IPS-15b (cell line): Measurements from ENCODE around the gene CREG1.

Experiments
- H3K27me3 ChIP-seq: one replicate; pipeline ENCODE4 v1.6.1; 2013; ENCODE audit warnings: low read length; ENCODE audit not compliant: control insufficient read depth, insufficient read depth
- H3K36me3 ChIP-seq: one replicate; pipeline ENCODE4 v1.6.1; 2013; ENCODE audit warnings: low read length; ENCODE audit not compliant: control insufficient read depth, insufficient read depth
- H3K4me1 ChIP-seq: one replicate; pipeline ENCODE4 v1.6.1; 2013; ENCODE audit warnings: mild to moderate bottlenecking, low read length; ENCODE audit not compliant: control insufficient read depth, insufficient read depth
- H3K4me3 ChIP-seq: one replicate; pipeline ENCODE4 v1.5.1; 2013; ENCODE audit warnings: low read depth, low read length
- H3K9ac ChIP-seq: one replicate; pipeline ENCODE4 v1.6.1; 2013; ENCODE audit warnings: low read depth, mild to moderate bottlenecking, low read length
- H3K9me3 ChIP-seq: one replicate; pipeline ENCODE4 v1.6.1; 2013; ENCODE audit warnings: mild to moderate bottlenecking, low read length; ENCODE audit not compliant: control insufficient read depth, insufficient read depth

The CREG1 gene

DNA sequence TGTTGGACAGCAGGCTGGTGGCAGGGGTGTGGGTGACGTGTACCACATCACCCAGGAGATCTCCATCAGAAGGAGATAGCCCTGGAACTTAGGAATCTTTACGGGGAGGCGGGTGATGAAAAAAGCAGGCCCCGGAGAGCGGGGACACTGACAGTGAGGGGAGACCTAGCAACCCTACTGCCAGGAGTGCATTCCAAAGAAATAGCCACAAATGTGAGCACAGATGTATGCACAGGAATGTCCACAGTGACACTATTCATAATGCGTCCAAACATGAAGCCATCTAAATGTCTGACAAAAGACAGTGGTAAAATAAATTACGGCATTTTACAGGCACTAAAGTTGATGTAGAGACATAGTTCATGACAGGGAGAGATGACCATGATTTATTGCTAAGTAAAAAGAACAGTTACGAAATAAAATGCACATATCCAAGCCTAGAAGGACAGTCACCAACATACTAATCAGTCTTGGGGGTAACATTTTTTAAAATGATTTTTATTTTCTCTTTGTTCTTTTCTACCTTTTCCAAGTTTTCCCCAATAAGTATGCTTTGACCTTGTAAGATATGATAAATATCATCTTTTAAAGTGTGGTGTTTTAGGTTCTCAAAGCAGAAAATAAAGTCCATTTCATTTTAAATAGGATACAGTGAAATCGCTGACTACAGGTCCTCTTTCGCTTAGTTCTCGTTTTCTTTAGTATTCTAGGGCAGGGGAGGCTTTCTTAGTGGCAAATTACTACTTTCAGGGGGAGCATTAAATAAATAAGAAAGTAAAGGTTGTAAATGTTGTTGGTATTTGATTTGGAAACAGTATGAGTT, 56.6 kb downstream of the CREG1 start:
- H3K9ac ChIP-seq = no peak overlapping the region
- no peak overlapping the region for H3K4me3 ChIP-seq
- no peaks in the 10 kb centered on the region for H3K36me3 ChIP-seq
- H3K9me3 ChIP-seq = no peaks in the 10 kb centered on the region
- H3K27me3 ChIP-seq = no peaks in the 10 kb centered on the region
- peaks cover 7% of the 10 kb centered on the region for H3K4me1 ChIP-seq

DNA sequence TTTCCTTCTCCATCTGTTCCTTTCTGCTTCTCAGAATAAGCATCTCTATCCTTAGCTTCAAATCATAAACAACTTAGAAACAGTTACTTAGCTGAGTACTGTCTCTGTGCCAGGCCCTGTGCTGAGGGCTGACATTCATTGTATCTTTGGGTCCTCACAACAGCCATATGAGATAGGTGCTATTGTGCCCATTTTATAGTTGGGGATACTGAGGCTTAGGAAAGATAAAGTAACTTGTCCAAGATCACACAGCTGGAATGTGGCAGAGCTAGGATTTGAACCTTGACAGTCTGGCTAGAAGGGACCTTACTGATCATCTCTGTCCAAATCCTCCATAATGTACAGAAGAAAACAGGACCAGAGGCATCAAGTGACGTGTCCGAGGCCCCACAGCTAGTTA, 60.2 kb downstream of the CREG1 start:
- no peak overlapping the region for H3K4me3 ChIP-seq
- H3K36me3 ChIP-seq = no peaks in the 10 kb centered on the region
- no peaks in the 10 kb centered on the region for H3K27me3 ChIP-seq
- H3K4me1 ChIP-seq = peaks cover 19% of the 10 kb centered on the region
- H3K9me3 ChIP-seq = no peaks in the 10 kb centered on the region
- no peak overlapping the region for H3K9ac ChIP-seq

DNA sequence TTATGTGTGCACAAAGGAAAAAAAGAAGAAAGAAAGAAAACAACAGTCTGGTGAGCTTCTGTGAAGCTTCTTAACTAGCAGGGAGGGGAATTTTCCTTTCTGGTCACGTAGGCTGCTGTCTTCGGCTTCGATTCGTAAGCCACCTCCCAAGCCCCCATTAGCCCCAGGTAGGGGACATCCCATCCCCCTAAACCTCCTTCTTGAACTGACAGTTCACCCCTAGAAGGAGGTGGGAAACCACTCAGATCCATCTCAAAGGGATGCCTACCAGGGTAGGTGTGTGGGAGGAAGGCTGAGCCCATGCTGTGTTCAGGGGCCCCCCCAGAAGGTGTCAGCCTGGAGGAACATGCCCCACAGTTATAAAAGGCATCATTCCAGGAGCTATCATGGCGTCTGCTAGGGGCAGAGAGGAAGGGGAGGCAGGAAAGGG, 61.1 kb downstream of the CREG1 start:
- H3K4me1 ChIP-seq = peaks cover 19% of the 10 kb centered on the region
- H3K36me3 ChIP-seq = no peaks in the 10 kb centered on the region
- H3K27me3 ChIP-seq = no peaks in the 10 kb centered on the region
- no peaks in the 10 kb centered on the region for H3K9me3 ChIP-seq
- no peak overlapping the region for H3K4me3 ChIP-seq
- no peak overlapping the region for H3K9ac ChIP-seq

DNA sequence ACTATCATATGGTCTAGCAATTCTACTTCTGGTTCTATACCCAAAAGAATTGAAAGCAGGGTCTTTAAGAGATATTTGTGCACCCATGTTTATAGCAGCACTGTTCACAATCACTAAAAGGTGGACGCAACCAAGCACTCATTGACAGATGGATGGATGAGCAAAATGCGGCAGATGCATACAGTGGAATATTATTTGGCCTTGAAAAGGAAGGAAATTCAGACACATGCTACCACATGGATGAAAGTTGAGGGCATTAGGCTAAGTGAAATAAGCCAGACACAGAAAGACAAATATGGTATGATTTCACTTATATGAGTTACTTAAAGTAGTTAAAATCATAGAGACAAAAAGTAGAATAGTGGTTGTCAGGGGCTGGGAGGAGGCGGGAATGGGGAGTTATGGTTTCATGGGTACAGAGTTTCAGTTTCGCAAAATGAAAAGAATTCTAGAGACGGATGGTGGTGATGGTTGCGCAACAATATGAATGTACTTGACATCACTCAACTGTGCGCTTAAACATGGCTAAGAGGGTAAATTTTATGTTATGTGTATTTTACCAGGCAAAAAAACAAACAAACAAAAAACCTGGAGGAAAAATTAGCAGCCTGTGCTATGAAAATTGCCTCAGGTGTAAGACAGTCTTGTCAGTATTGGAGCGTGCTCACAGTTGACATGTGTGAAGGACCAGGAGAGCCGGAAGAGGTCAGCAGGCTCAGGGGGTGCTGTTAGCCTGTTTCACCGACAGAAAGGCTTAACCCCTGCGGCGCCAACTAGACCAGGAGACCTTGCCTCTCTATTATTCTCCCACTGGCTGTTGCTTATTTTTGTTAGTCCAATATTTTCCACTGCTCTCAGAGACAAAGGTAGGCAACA, 61.7 kb downstream of the CREG1 start:
- no peaks in the 10 kb centered on the region for H3K9me3 ChIP-seq
- no peak overlapping the region for H3K9ac ChIP-seq
- no peaks in the 10 kb centered on the region for H3K27me3 ChIP-seq
- H3K36me3 ChIP-seq = no peaks in the 10 kb centered on the region
- H3K4me1 ChIP-seq = peaks cover 19% of the 10 kb centered on the region
- no peak overlapping the region for H3K4me3 ChIP-seq
